Trophoblast cell (in vitro differentiated cells and primary cell): ENCODE data around the gene TRPC4.
A peak's percentile ranks its signal among the peaks of the same experiment; 100 is the strongest.

Experiments used
- DNase-seq, 2 donors: peaks; one replicate each; pipeline ENCODE4 v3.0.0-alpha.2; 2016
- H2AFZ ChIP-seq: 2 replicates; pipeline ENCODE4 v1.6.1; 2013; ENCODE audit warnings: low read length, moderate library complexity, mild to moderate bottlenecking; ENCODE audit not compliant: insufficient read depth, poor library complexity
- H2AK5ac ChIP-seq: 2 replicates; pipeline ENCODE4 v1.6.1; 2013; ENCODE audit warnings: mild to moderate bottlenecking, low read length
- H2BK120ac ChIP-seq: 2 replicates; pipeline ENCODE4 v1.6.1; 2013; ENCODE audit warnings: low read length, mild to moderate bottlenecking, moderate library complexity; ENCODE audit not compliant: insufficient read depth, poor library complexity
- H2BK12ac ChIP-seq: 2 replicates; pipeline ENCODE4 v1.6.1; 2013; ENCODE audit warnings: mild to moderate bottlenecking, low read length, moderate library complexity
- H2BK5ac ChIP-seq: 2 replicates; pipeline ENCODE4 v1.6.1; 2013; ENCODE audit warnings: low read length, low read depth, moderate library complexity, mild to moderate bottlenecking; ENCODE audit not compliant: poor library complexity
- H3K14ac ChIP-seq: 2 replicates; pipeline ENCODE4 v1.6.1; 2013; ENCODE audit warnings: mild to moderate bottlenecking, low read length
- H3K18ac ChIP-seq: 2 replicates; pipeline ENCODE4 v1.6.1; 2013; ENCODE audit warnings: mild to moderate bottlenecking, low read length
- H3K23ac ChIP-seq: 2 replicates; pipeline ENCODE4 v1.6.1; 2013; ENCODE audit warnings: low read length
- H3K27ac ChIP-seq: 2 replicates; pipeline ENCODE4 v1.5.1; 2013; ENCODE audit warnings: low read depth, mild to moderate bottlenecking, inconsistent platforms, low read length, moderate library complexity
- H3K27me3 ChIP-seq: 2 replicates; pipeline ENCODE4 v1.6.1; 2013; ENCODE audit warnings: inconsistent platforms, mild to moderate bottlenecking, low read length, moderate library complexity; ENCODE audit not compliant: insufficient read depth
- H3K36me3 ChIP-seq, 2 experiments: 1 replicate in 1 of 2; 2 replicates in 1 of 2; pipeline ENCODE4 v1.6.1; 2013; ENCODE audit warnings: low read length in 2 of 2, mild to moderate bottlenecking in 2 of 2, moderate library complexity in 1 of 2; ENCODE audit not compliant: insufficient read depth in 2 of 2, control insufficient read depth in 1 of 2
- H3K4ac ChIP-seq: 2 replicates; pipeline ENCODE4 v1.6.1; 2013; ENCODE audit warnings: low read depth, mild to moderate bottlenecking, low read length, moderate library complexity
- H3K4me1 ChIP-seq, 2 experiments: 1 replicate in 1 of 2; 2 replicates in 1 of 2; pipeline ENCODE4 v1.6.1; 2013; ENCODE audit warnings: low read length in 2 of 2, mild to moderate bottlenecking in 2 of 2, moderate library complexity in 1 of 2; ENCODE audit not compliant: insufficient read depth in 2 of 2, control insufficient read depth in 1 of 2
- H3K4me2 ChIP-seq: 2 replicates; pipeline ENCODE4 v1.6.1; 2013; ENCODE audit warnings: inconsistent platforms, mild to moderate bottlenecking, low read length, moderate library complexity
- H3K4me3 ChIP-seq: 2 replicates; pipeline ENCODE4 v1.5.1; 2013; ENCODE audit warnings: mild to moderate bottlenecking, low read depth, low read length, inconsistent platforms
- H3K79me1 ChIP-seq: one replicate; pipeline ENCODE4 v1.6.1; 2013; ENCODE audit warnings: low read length
- H3K79me2 ChIP-seq: 2 replicates; pipeline ENCODE4 v1.6.1; 2013; ENCODE audit warnings: low read length, mild to moderate bottlenecking; ENCODE audit not compliant: control insufficient read depth, insufficient read depth, poor library complexity
- H3K9ac ChIP-seq: 2 replicates; pipeline ENCODE4 v1.6.1; 2013; ENCODE audit warnings: mild to moderate bottlenecking, low read length
- H3K9me3 ChIP-seq: 2 replicates; pipeline ENCODE4 v1.6.1; 2013; ENCODE audit warnings: low read depth, mild to moderate bottlenecking, control low read depth, inconsistent platforms, low read length; ENCODE audit not compliant: insufficient read depth
- H4K12ac ChIP-seq: 2 replicates; pipeline ENCODE4 v1.6.1; 2013; ENCODE audit warnings: low read depth, mild to moderate bottlenecking, low read length, moderate library complexity
- H4K8ac ChIP-seq: 2 replicates; pipeline ENCODE4 v1.6.1; 2013; ENCODE audit warnings: low read depth, mild to moderate bottlenecking, low read length, moderate library complexity
- H4K91ac ChIP-seq: one replicate; pipeline ENCODE4 v1.6.1; 2013; ENCODE audit warnings: low read depth, mild to moderate bottlenecking, low read length, moderate library complexity
- WGBS: extraction: QIAGEN DNeasy Blood & Tissue Kit; methylation state at CpG from one replicate; pipeline ENCODE4 v1.1.7; 2013; ENCODE audit warnings: missing lambda C conversion rate; ENCODE audit not compliant: insufficient read length, insufficient coverage; ENCODE audit errors: extremely low coverage; 5-methylcytosine and 5-hydroxymethylcytosine counted together

TRPC4 gene

DNA sequence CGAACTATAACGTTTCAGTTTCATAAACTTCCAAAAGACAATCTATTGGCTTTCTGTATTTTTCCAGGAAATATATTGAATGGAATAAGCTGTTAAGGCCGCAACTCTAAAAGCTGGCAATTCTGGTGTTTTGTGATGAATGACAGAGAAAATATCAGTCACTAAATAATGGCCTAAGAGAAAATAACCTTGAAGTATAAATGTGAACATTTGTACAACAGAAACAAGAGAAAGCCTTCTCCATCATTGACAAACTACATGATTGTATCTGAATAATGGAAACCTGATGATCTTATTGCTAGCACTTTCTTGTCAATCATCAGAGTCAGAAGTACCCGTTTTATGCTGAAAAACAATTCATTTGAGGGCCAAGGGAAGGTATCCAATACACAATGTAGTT is 134.3 kb downstream of the TRPC4 start:
- Histone ChIP-seq H3K79me1 (no peaks in the 10 kb centered on the region), H3K27me3 (no peaks in the 10 kb centered on the region), H2BK120ac (no peak overlapping the region), H3K18ac (no peak overlapping the region), H2BK12ac (no peak overlapping the region), H3K14ac (no peak overlapping the region), H3K4me3 (no peak overlapping the region), H2AFZ (no peak overlapping the region), H4K91ac (no peak overlapping the region), H3K36me3 (no peaks in the 10 kb centered on the region), H4K8ac (no peak overlapping the region), H3K9me3 (no peaks in the 10 kb centered on the region), H3K23ac (no peak overlapping the region), H2AK5ac (no peak overlapping the region), H4K12ac (no peak overlapping the region), H3K4ac (no peak overlapping the region), H3K9ac (no peak overlapping the region), H3K4me2 (no peak overlapping the region), H2BK5ac (no peak overlapping the region), H3K79me2 (no peaks in the 10 kb centered on the region), H3K4me1 (no peaks in the 10 kb centered on the region), H3K27ac (no peak overlapping the region)
- no peak for DNase-seq
- no CpG with 5 or more reads among the region's 4 CpGs for WGBS

DNA sequence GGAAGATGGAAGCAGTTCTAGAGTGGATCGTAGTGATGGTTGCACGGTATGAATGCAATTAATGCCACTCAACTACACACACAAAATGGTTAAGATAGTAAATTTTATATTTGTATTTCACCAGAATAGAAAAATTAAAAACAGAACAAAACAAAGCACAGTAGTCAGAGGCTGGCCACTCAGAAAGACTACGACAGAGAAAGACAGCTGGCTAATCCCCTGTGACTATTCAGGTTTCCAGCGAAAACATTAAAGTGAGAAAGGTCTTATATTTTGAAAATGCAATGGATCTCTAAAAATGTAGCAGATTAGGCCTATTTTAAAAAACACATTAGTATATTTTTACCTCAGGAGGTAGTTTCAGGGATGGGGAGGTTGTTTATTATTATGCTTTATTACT is 139.7 kb downstream of the TRPC4 start:
- H4K8ac ChIP-seq, result no peak overlapping the region
- H3K27ac ChIP-seq, result no peak overlapping the region
- H2AK5ac ChIP-seq, result no peak overlapping the region
- no peak overlapping the region for H2BK120ac ChIP-seq
- no peaks in the 10 kb centered on the region for H3K79me1 ChIP-seq
- no peak overlapping the region for H3K9ac ChIP-seq
- no peak overlapping the region for H2BK5ac ChIP-seq
- no peaks in the 10 kb centered on the region for H3K36me3 ChIP-seq
- no peak overlapping the region for H2BK12ac ChIP-seq
- no peaks in the 10 kb centered on the region for H3K79me2 ChIP-seq
- no peaks in the 10 kb centered on the region for H3K27me3 ChIP-seq
- no peak overlapping the region for H4K12ac ChIP-seq
- no peak overlapping the region for H4K91ac ChIP-seq
- H3K4me2 ChIP-seq, result no peak overlapping the region
- H2AFZ ChIP-seq, result no peak overlapping the region
- no peak overlapping the region for H3K4me3 ChIP-seq
- H3K18ac ChIP-seq, result no peak overlapping the region
- WGBS, result no CpG with 5 or more reads among the region's 4 CpGs
- no peaks in the 10 kb centered on the region for H3K9me3 ChIP-seq
- no peak overlapping the region for H3K14ac ChIP-seq
- H3K4me1 ChIP-seq, result no peaks in the 10 kb centered on the region
- no peak overlapping the region for H3K23ac ChIP-seq
- no peak overlapping the region for H3K4ac ChIP-seq
- DNase-seq, result no peak

DNA sequence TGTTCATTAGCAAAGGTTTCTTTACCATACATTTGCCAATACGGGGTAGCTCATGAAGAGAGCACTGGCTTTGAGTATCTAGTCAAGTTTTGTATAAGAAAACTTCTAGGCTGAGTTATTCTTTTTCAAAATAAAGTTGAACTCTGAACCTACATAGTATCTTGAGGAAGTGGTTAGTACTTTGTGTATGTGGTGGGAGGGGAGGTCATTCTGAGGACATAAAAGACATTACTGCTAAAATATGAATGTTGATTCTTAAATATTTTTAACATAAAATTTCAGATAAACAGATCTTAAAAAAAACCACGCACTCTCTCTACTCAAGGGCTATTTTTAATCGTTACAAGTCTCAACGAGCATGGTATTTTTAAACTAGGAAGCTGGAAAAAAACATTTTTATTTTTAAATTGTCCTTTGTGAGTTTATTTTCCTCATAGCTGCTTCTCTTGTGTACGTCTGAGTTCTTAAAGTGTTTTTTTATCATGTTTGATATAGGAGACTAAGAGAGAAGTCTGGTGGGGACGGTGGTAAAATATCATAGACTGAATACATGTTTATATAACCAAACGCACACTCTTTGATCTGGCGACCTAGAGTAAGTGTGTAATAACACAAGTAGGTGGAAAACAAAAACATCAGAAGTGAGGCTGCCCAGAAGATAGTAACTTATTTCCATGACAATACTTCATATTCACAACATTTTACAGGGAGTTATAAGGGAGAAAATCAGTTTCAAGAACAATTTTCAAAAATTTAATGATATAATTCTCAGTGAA is 153.0 kb downstream of the TRPC4 start:
- Histone ChIP-seq H3K14ac (no peak overlapping the region), H3K4me3 (no peak overlapping the region), H4K8ac (no peak overlapping the region), H3K79me1 (no peaks in the 10 kb centered on the region), H3K9ac (no peak overlapping the region), H3K36me3 (no peaks in the 10 kb centered on the region), H3K18ac (no peak overlapping the region), H3K23ac (no peak overlapping the region), H2BK12ac (no peak overlapping the region), H3K27ac (no peak overlapping the region), H2AK5ac (no peak overlapping the region), H2AFZ (no peak overlapping the region), H3K4me1 (no peaks in the 10 kb centered on the region), H3K4me2 (no peak overlapping the region), H3K4ac (no peak overlapping the region), H2BK5ac (no peak overlapping the region), H4K12ac (no peak overlapping the region), H3K27me3 (no peaks in the 10 kb centered on the region), H2BK120ac (no peak overlapping the region), H4K91ac (no peak overlapping the region), H3K9me3 (no peaks in the 10 kb centered on the region), H3K79me2 (no peaks in the 10 kb centered on the region)
- WGBS, result no CpG with 5 or more reads among the region's 8 CpGs
- no peak for DNase-seq

DNA sequence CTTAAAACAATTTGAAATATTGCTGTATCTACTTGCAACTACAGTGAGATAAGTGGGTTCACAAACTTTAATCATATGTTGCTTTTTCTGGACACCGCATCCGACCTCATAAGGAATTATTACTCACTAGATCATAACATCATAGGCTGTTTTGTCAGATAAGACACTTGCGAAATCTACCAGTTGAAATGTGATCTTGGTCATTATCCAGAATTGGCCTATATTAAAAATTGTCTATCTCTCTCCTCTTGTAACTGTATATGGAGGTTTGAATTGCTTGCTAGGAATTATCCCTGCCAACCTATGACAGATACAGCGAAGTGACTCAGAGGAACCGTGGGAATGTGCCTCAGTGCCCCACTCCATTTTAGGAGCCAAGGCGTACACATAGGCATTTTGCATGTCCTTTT is 154.0 kb downstream of the TRPC4 start:
- no CpG with 5 or more reads among the region's 6 CpGs for WGBS
- no peak overlapping the region for H4K8ac ChIP-seq
- H2AK5ac ChIP-seq, result no peak overlapping the region
- H3K36me3 ChIP-seq, result no peaks in the 10 kb centered on the region
- H2BK12ac ChIP-seq, result no peak overlapping the region
- H3K27me3 ChIP-seq, result no peaks in the 10 kb centered on the region
- no peak overlapping the region for H4K91ac ChIP-seq
- no peak overlapping the region for H3K4me2 ChIP-seq
- no peak overlapping the region for H3K4me3 ChIP-seq
- H3K9me3 ChIP-seq, result no peaks in the 10 kb centered on the region
- H3K23ac ChIP-seq, result no peak overlapping the region
- H3K27ac ChIP-seq, result no peak overlapping the region
- H3K4ac ChIP-seq, result no peak overlapping the region
- no peak overlapping the region for H3K9ac ChIP-seq
- no peaks in the 10 kb centered on the region for H3K79me2 ChIP-seq
- H2AFZ ChIP-seq, result no peak overlapping the region
- no peaks in the 10 kb centered on the region for H3K4me1 ChIP-seq
- H4K12ac ChIP-seq, result no peak overlapping the region
- no peak overlapping the region for H2BK120ac ChIP-seq
- no peak overlapping the region for H2BK5ac ChIP-seq
- H3K14ac ChIP-seq, result no peak overlapping the region
- H3K79me1 ChIP-seq, result no peaks in the 10 kb centered on the region
- H3K18ac ChIP-seq, result no peak overlapping the region
- peak in 1 of 2 donors; percentile 32 for DNase-seq
